ENCODE measurements around the gene CAD. TPM values are rescaled to one million over a fixed set of nuclear protein-coding genes. Genes with fewer than 3 reads are reported as not detected.

The CAD gene
- total and polyA plus RNA-seq, 9 donors, result 11.9 to 53.9 (median 31.1) TPM

DNA sequence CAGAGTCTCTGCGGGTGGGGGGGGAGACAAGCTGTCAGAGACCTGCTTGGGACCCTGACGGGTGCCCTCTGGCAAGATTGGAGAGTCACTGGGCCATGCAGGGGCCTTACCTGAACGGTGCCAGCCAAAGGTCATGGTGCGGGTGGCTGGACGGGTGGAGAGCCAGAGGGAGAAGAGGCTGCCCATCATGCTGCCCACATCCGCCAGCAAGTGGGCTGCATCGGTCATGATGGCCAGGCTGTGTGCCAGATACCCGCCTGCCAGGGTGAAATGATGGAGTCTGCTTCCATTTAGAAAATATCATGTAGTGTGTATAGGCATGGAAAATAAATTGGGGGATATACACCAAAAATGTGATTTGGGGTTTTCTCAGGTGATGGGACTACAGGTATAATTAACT is 40.9 kb downstream of the CAD start:
- peaks cover 3% of the 10 kb centered on the region for H3K4me1 ChIP-seq (ENCODE audit: insufficient read depth)
- intact Hi-C loops (cut with DNase I), result no loop called here
- no peak overlapping the region for H3K27ac ChIP-seq
- H3K27me3 ChIP-seq, result no peaks in the 10 kb centered on the region
- WGBS, 3 donors, result 83 to 90% (median 85%) methylated on average over 8 of the region's 8 CpGs
- no peak for DNase-seq
- no peaks in the 10 kb centered on the region for H3K36me3 ChIP-seq
- H3K4me3 ChIP-seq, result no peak overlapping the region
- TF ChIP-seq EP300 (IDR thresholded peaks at IDR 0.05) (no peak), POLR2A (IDR thresholded peaks at IDR 0.05) (no peak), CTCF (IDR thresholded peaks at IDR 0.05) (no peak)
- H3K9me3 ChIP-seq, result no peaks in the 10 kb centered on the region

GRCh38 chr2:27261241-27261925 is 44.2 kb downstream of the CAD start:
- TF ChIP-seq CTCF (IDR thresholded peaks at IDR 0.05), result no peak
- TF ChIP-seq POLR2A (IDR thresholded peaks at IDR 0.05), result no peak
- no peak for TF ChIP-seq EP300 (IDR thresholded peaks at IDR 0.05)
- DNase-seq, result no peak
- no peak overlapping the region for H3K4me3 ChIP-seq
- no peaks in the 10 kb centered on the region for H3K36me3 ChIP-seq
- 35 to 53% (median 44%) methylated on average over 11 of the region's 11 CpGs for WGBS, 3 donors
- no peaks in the 10 kb centered on the region for H3K27me3 ChIP-seq
- H3K9me3 ChIP-seq, result no peaks in the 10 kb centered on the region
- H3K27ac ChIP-seq, result no peak overlapping the region
- peaks cover 9% of the 10 kb centered on the region for H3K4me1 ChIP-seq (ENCODE audit: insufficient read depth)
- intact Hi-C loops (cut with DNase I), result no loop called here

- no peak overlapping the region for H3K27ac ChIP-seq
Observed at GRCh38 chr2:27261926-27262298, 44.7 kb downstream of the CAD start.

More at GRCh38 chr2:27261926-27262298, 44.7 kb downstream of the CAD start:
- no peaks in the 10 kb centered on the region for H3K27me3 ChIP-seq
- no peak overlapping the region for H3K4me3 ChIP-seq
- H3K36me3 ChIP-seq, result no peaks in the 10 kb centered on the region
- WGBS, 3 donors, result 1 to 5% (median 3%) methylated on average over 21 to 40 of the region's 40 CpGs
- DNase-seq, result no peak
- no peak for TF ChIP-seq POLR2A (IDR thresholded peaks at IDR 0.05)
- TF ChIP-seq EP300 (IDR thresholded peaks at IDR 0.05), result no peak
- TF ChIP-seq CTCF (IDR thresholded peaks at IDR 0.05), result no peak
- H3K4me1 ChIP-seq (ENCODE audit: insufficient read depth), result peaks cover 9% of the 10 kb centered on the region
- H3K9me3 ChIP-seq, result no peaks in the 10 kb centered on the region
- intact Hi-C loops (cut with DNase I), result no loop called here

Data from ovary (tissue), 9 donors.